Dedifferentiated amniotic fluid mesenchymal stem cell (primary cell): ENCODE results near the gene ATP11C.
"Not testable (repeated sequence)": the region's sequence is repeated elsewhere in the genome, so short reads cannot be mapped to it uniquely, and the experiment has no call there.

ENCODE experiments used
- DNase-seq: peaks from one replicate; pipeline ENCODE4 v3.0.0-alpha.2; 2016; ENCODE audit errors: extremely low spot score

Gene ATP11C

GRCh38 chrX:139856826-139857225 is 76.0 kb downstream of the ATP11C start:
- not testable (repeated sequence) for DNase-seq

- DNase-seq: no peak
Observed at GRCh38 chrX:139851730-139852129, 81.1 kb downstream of the ATP11C start.

GRCh38 chrX:139850968-139851367 is 81.9 kb downstream of the ATP11C start:
- DNase-seq: no peak

GRCh38 chrX:139844884-139845283 is 88.0 kb downstream of the ATP11C start:
- no peak for DNase-seq

GRCh38 chrX:139844163-139844562 is 88.7 kb downstream of the ATP11C start:
- DNase-seq: no peak

- no peak for DNase-seq
Observed at GRCh38 chrX:139842326-139843185, 90.3 kb downstream of the ATP11C start.

- DNase-seq: not testable (repeated sequence)
Observed at GRCh38 chrX:139836335-139836734, 96.5 kb downstream of the ATP11C start.

GRCh38 chrX:139834879-139835278 is 98.0 kb downstream of the ATP11C start:
- no peak for DNase-seq

- DNase-seq: no peak
Observed at GRCh38 chrX:139832718-139833309, 100.0 kb downstream of the ATP11C start.

GRCh38 chrX:139831675-139832456 is 101.0 kb downstream of the ATP11C start:
- no peak for DNase-seq

GRCh38 chrX:139831017-139831416 is 101.8 kb downstream of the ATP11C start:
- DNase-seq: no peak

- no peak for DNase-seq
Observed at GRCh38 chrX:139828830-139829229, 104.0 kb downstream of the ATP11C start.

- DNase-seq: no peak
Observed at GRCh38 chrX:139828033-139828432, 104.8 kb downstream of the ATP11C start.

- DNase-seq: no peak
Observed at GRCh38 chrX:139826065-139827044, 106.5 kb downstream of the ATP11C start.

- no peak for DNase-seq
Observed at GRCh38 chrX:139825618-139826017, 107.2 kb downstream of the ATP11C start.

- no peak for DNase-seq
Observed at GRCh38 chrX:139823806-139824205, 109.0 kb downstream of the ATP11C start.

- no peak for DNase-seq
Observed at GRCh38 chrX:139820358-139820984, 112.4 kb downstream of the ATP11C start.

- no peak for DNase-seq
Observed at GRCh38 chrX:139816204-139816603, 116.6 kb downstream of the ATP11C start.

- DNase-seq: no peak
Observed at GRCh38 chrX:139815771-139816170, 117.1 kb downstream of the ATP11C start.

- DNase-seq: no peak
Observed at GRCh38 chrX:139811942-139812629, 120.8 kb downstream of the ATP11C start.
